Measurements from ENCODE around the gene RSPO3. TPM values are rescaled to one million over a fixed set of nuclear protein-coding genes. Genes with fewer than 3 reads are reported as not detected.
"Not testable (repeated sequence)": the region's sequence is repeated elsewhere in the genome, so short reads cannot be mapped to it uniquely, and the experiment has no call there.

The RSPO3 gene
- 10 to 100 TPM; 21.6 to 33.6 (median 30.8) TPM for polyA plus RNA-seq (ENCODE audit: insufficient read length in 3 of 3)
- long read RNA-seq, donor 1, transcript RSPO3-201 (5 exons, 2,697 nt) = major isoform, 6 of 6 reads
- long read RNA-seq, donor 1, partial matches to known transcripts = 0 of 6 reads
- long read RNA-seq, donor 1, other reads (novel, unspliced or antisense) = 0 of 6 reads
- long read RNA-seq, donor 2, transcript RSPO3-201 (5 exons, 2,697 nt) = major isoform, 6 of 6 reads
- long read RNA-seq, donor 2, partial matches to known transcripts = 0 of 6 reads
- long read RNA-seq, donor 2, other reads (novel, unspliced or antisense) = 0 of 6 reads
- long read RNA-seq, donor 3, transcript RSPO3-201 (5 exons, 2,697 nt) = major isoform, 7 of 7 reads
- long read RNA-seq, donor 3, partial matches to known transcripts = 0 of 7 reads
- long read RNA-seq, donor 3, other reads (novel, unspliced or antisense) = 0 of 7 reads
- long read RNA-seq, donor 4, partial matches to known transcripts = 0 of 2 reads
- long read RNA-seq, donor 4, other reads (novel, unspliced or antisense) = 0 of 2 reads
- long read RNA-seq, donor 5 = 0 reads
- long read RNA-seq, donor 6, partial matches to known transcripts = 0 of 3 reads
- long read RNA-seq, donor 6, other reads (novel, unspliced or antisense) = 0 of 3 reads
- long read RNA-seq, donor 7, transcript RSPO3-201 (5 exons, 2,697 nt) = major isoform, 8 of 8 reads
- long read RNA-seq, donor 7, partial matches to known transcripts = 0 of 8 reads
- long read RNA-seq, donor 7, other reads (novel, unspliced or antisense) = 0 of 8 reads
- long read RNA-seq, donor 8 = 0 reads
- long read RNA-seq, donor 9, partial matches to known transcripts = 0 of 1 reads
- long read RNA-seq, donor 9, other reads (novel, unspliced or antisense) = 0 of 1 reads
- long read RNA-seq, donor 10, partial matches to known transcripts = 0 of 2 reads
- long read RNA-seq, donor 10, other reads (novel, unspliced or antisense) = 0 of 2 reads
- long read RNA-seq, donor 11, partial matches to known transcripts = 0 of 2 reads
- long read RNA-seq, donor 11, other reads (novel, unspliced or antisense) = 0 of 2 reads
- long read RNA-seq, donor 12 = 0 reads
- long read RNA-seq, donor 13 = 0 reads
- long read RNA-seq, donor 14, transcript RSPO3-201 (5 exons, 2,697 nt) = major isoform, 7 of 7 reads
- long read RNA-seq, donor 14, partial matches to known transcripts = 0 of 7 reads
- long read RNA-seq, donor 14, other reads (novel, unspliced or antisense) = 0 of 7 reads
- long read RNA-seq, donor 15, partial matches to known transcripts = 0 of 2 reads
- long read RNA-seq, donor 15, other reads (novel, unspliced or antisense) = 0 of 2 reads
- long read RNA-seq, donor 16, transcript RSPO3-201 (5 exons, 2,697 nt) = major isoform, 11 of 11 reads
- long read RNA-seq, donor 16, partial matches to known transcripts = 0 of 11 reads
- long read RNA-seq, donor 16, other reads (novel, unspliced or antisense) = 0 of 11 reads

GRCh38 chr6:127118298-127119101, at the start of gene RSPO3:
TSS of gene RSPO3 (plus strand) at chr6:127118671. CDS start at chr6:127119193, 522 bp downstream.
- peak in 6 of 11 donors; percentile 42 to 60 (median 52) for DNase-seq (ENCODE audit: extremely low read depth in 1 of 11, low read depth in 9 of 11, low spot score in 4 of 11)

- DNase-seq (ENCODE audit: extremely low read depth in 1 of 11, low read depth in 9 of 11, low spot score in 4 of 11) = peak in 2 of 11 donors; percentile 1 to 8
Observed at GRCh38 chr6:127069659-127070279, 48.7 kb upstream of the RSPO3 start.

GRCh38 chr6:127073222-127073621, 45.2 kb upstream of the RSPO3 start:
- DNase-seq (ENCODE audit: extremely low read depth in 1 of 11, low read depth in 9 of 11, low spot score in 4 of 11) = no peak

GRCh38 chr6:127076466-127076865, 42.0 kb upstream of the RSPO3 start:
- DNase-seq (ENCODE audit: extremely low read depth in 1 of 11, low read depth in 9 of 11, low spot score in 4 of 11) = no peak

GRCh38 chr6:127077886-127078285, 40.6 kb upstream of the RSPO3 start:
- no peak for DNase-seq (ENCODE audit: extremely low read depth in 1 of 11, low read depth in 9 of 11, low spot score in 4 of 11)

- no peak for DNase-seq (ENCODE audit: extremely low read depth in 1 of 11, low read depth in 9 of 11, low spot score in 4 of 11)
Observed at GRCh38 chr6:127078669-127079068, 39.8 kb upstream of the RSPO3 start.

GRCh38 chr6:127079681-127080080, 38.8 kb upstream of the RSPO3 start:
- no peak for DNase-seq (ENCODE audit: extremely low read depth in 1 of 11, low read depth in 9 of 11, low spot score in 4 of 11)

GRCh38 chr6:127080081-127080480, 38.4 kb upstream of the RSPO3 start:
- no peak for DNase-seq (ENCODE audit: extremely low read depth in 1 of 11, low read depth in 9 of 11, low spot score in 4 of 11)

GRCh38 chr6:127083231-127083962, 35.1 kb upstream of the RSPO3 start:
- no peak for DNase-seq (ENCODE audit: extremely low read depth in 1 of 11, low read depth in 9 of 11, low spot score in 4 of 11)

GRCh38 chr6:127083963-127084310, 34.5 kb upstream of the RSPO3 start:
- no peak for DNase-seq (ENCODE audit: extremely low read depth in 1 of 11, low read depth in 9 of 11, low spot score in 4 of 11)

- no peak for DNase-seq (ENCODE audit: extremely low read depth in 1 of 11, low read depth in 9 of 11, low spot score in 4 of 11)
Observed at GRCh38 chr6:127085181-127085580, 33.3 kb upstream of the RSPO3 start.

- DNase-seq (ENCODE audit: extremely low read depth in 1 of 11, low read depth in 9 of 11, low spot score in 4 of 11) = no peak
Observed at GRCh38 chr6:127090051-127090450, 28.4 kb upstream of the RSPO3 start.

- DNase-seq (ENCODE audit: extremely low read depth in 1 of 11, low read depth in 9 of 11, low spot score in 4 of 11) = no peak
Observed at GRCh38 chr6:127092466-127092865, 26.0 kb upstream of the RSPO3 start.

- DNase-seq (ENCODE audit: extremely low read depth in 1 of 11, low read depth in 9 of 11, low spot score in 4 of 11) = no peak
Observed at GRCh38 chr6:127094791-127095190, 23.7 kb upstream of the RSPO3 start.

GRCh38 chr6:127096167-127096566, 22.3 kb upstream of the RSPO3 start:
- no peak for DNase-seq (ENCODE audit: extremely low read depth in 1 of 11, low read depth in 9 of 11, low spot score in 4 of 11)

- not testable (repeated sequence) for DNase-seq (ENCODE audit: extremely low read depth in 1 of 11, low read depth in 9 of 11, low spot score in 4 of 11)
Observed at GRCh38 chr6:127097442-127097841, 21.0 kb upstream of the RSPO3 start.

- peak in 1 of 11 donors; percentile 12 for DNase-seq (ENCODE audit: extremely low read depth in 1 of 11, low read depth in 9 of 11, low spot score in 4 of 11)
Observed at GRCh38 chr6:127100510-127101140, 17.8 kb upstream of the RSPO3 start.
